MCF 10A (cell line): ENCODE measurements around the gene FJX1. TPM values are rescaled to one million over a fixed set of nuclear protein-coding genes. Genes with fewer than 3 reads are reported as not detected.

Experiments used
- Bru-seq: library from RNA; stranded (reverse); fragments of 400-500 nt; gene quantifications from one replicate; lab custom pipeline; 2021; lab: Mats Ljungman, UMichigan
- BruChase-seq, 2 experiments: library from RNA; stranded (reverse); fragments of 400-500 nt; gene quantifications; one replicate each; lab custom pipeline; 2021; lab: Mats Ljungman, UMichigan
- BruUV-seq: library from RNA; stranded (reverse); fragments of 400-500 nt; replicated peaks from 2 replicates; lab custom pipeline; 2021; lab: Mats Ljungman, UMichigan
- CTCF ChIA-PET: fragments of 300-600 bp; sonication (Branson Sonifier 250); formaldehyde crosslinking; extraction: SDS; loops from one replicate; lab custom pipeline; 2021; ENCODE audit warnings: antibody characterized with exemption, inconsistent platforms; lab: Yijun Ruan, JAX
- POLR2A ChIA-PET: fragments of 300-600, 350-650 bp; sonication (Branson Sonifier 250); formaldehyde crosslinking; extraction: SDS; loops from one replicate; lab custom pipeline; 2020; ENCODE audit warnings: antibody characterized with exemption, inconsistent platforms; lab: Yijun Ruan, JAX
- DNase-seq: peaks from one replicate; pipeline ENCODE4 v3.0.0-alpha.2; 2018; ENCODE audit not compliant: unreplicated experiment
- H3K27ac Mint-ChIP-seq: one replicate; pipeline ENCODE4 v1.8.0; 2022; ENCODE audit warnings: mild to moderate bottlenecking, low read depth, mixed read lengths; ENCODE audit not compliant: unreplicated experiment
- H3K27me3 Mint-ChIP-seq: one replicate; pipeline ENCODE4 v1.8.0; 2022; ENCODE audit warnings: mixed read lengths; ENCODE audit not compliant: insufficient read depth, unreplicated experiment
- H3K36me3 Mint-ChIP-seq: one replicate; pipeline ENCODE4 v1.8.0; 2022; ENCODE audit warnings: mild to moderate bottlenecking, moderate library complexity, mixed read lengths; ENCODE audit not compliant: insufficient read depth, unreplicated experiment
- H3K4me1 Mint-ChIP-seq: one replicate; pipeline ENCODE4 v1.8.0; 2022; ENCODE audit warnings: mixed read lengths; ENCODE audit not compliant: insufficient read depth, unreplicated experiment
- H3K4me3 Mint-ChIP-seq: one replicate; pipeline ENCODE4 v1.8.0; 2022; ENCODE audit warnings: mild to moderate bottlenecking, moderate library complexity, mixed read lengths; ENCODE audit not compliant: unreplicated experiment
- H3K9me3 Mint-ChIP-seq: one replicate; pipeline ENCODE4 v1.8.0; 2022; ENCODE audit warnings: mixed read lengths; ENCODE audit not compliant: unreplicated experiment
- CTCF ChIP-seq: fragments of 200-600 bp; IDR thresholded peaks from one replicate; pipeline ENCODE4 v1.8.0; 2022; ENCODE audit warnings: antibody characterized with exemption, mild to moderate bottlenecking; ENCODE audit not compliant: unreplicated experiment
- intact Hi-C: fragments of 100-400 bp; cut with micrococcal nuclease; formaldehyde crosslinking; loops from 2 replicates; pipeline ENCODE4 v1.14.1; 2022
- long read RNA-seq: library from polyadenylated mRNA; stranded (forward); transcript quantifications from one replicate; pipeline ENCODE4 v2.0.0, GENCODE V29; 2022
- total RNA-seq: library from RNA; stranded (reverse); gene quantifications from 2 replicates; pipeline ENCODE4 v1.2.3, GENCODE V29; 2022

FJX1 gene
- 33.3 and 53.7 TPM in 2 replicates for total RNA-seq
- Bru-seq, nascent RNA: percentile 77 among the genes with signal in this experiment
- BruChase-seq, experiment 1, labeled RNA remaining after a 6-hour chase: percentile 61 among the genes with signal in this experiment
- percentile 93 among the genes with signal in this experiment for BruChase-seq, experiment 2, labeled RNA remaining after a 2-hour chase
- long read RNA-seq, transcript FJX1-201 (1 exons, 2,450 nt): major isoform, 160 of 189 reads
- long read RNA-seq, partial matches to known transcripts: 0 of 189 reads
- long read RNA-seq, other reads (novel, unspliced or antisense): 29 of 189 reads

GRCh38 chr11:35617687-35618496, at the start of gene FJX1:
Gene FJX1 (plus strand): TSS chr11:35618460. CDS start chr11:35618637, 177 bp downstream.
- no peak for TF ChIP-seq CTCF
- no peaks in the 10 kb centered on the region for H3K27me3 Mint-ChIP-seq
- no peak within 1 kb of the TSS for H3K27ac Mint-ChIP-seq
- POLR2A ChIA-PET: interaction anchor here (0.6 to 4.9 kb wide), 11 partner anchors 11 to 649 kb away, joined by 3 to 69 read pairs (median 3); partner anchors contain the start of gene TRIM44
- intact Hi-C loops: loop anchor here (1.0 to 5.0 kb wide), 9 partner anchors 44 to 874 kb away; partner anchors contain the start of genes LDLRAD3 and TRIM44
- no TSS peak for BruUV-seq
- H3K4me3 Mint-ChIP-seq: peak within 1 kb of the TSS; percentile 82
- peaks cover 23% of the 10 kb centered on the region for H3K36me3 Mint-ChIP-seq
- H3K9me3 Mint-ChIP-seq: no peaks in the 10 kb centered on the region
- DNase-seq: peak; percentile 87
- peaks cover 28% of the 10 kb centered on the region for H3K4me1 Mint-ChIP-seq
- CTCF ChIA-PET: interaction anchor here (0.5 to 3.7 kb wide), 9 partner anchors 9 to 649 kb away, joined by 3 to 20 read pairs (median 3); no protein-coding TSS in a partner anchor

GRCh38 chr11:35571696-35572095, 46.6 kb upstream of the FJX1 start:
- DNase-seq: no peak
- Mint-ChIP-seq H3K4me1 (peaks cover 9% of the 10 kb centered on the region), H3K27me3 (no peaks in the 10 kb centered on the region), H3K36me3 (no peaks in the 10 kb centered on the region), H3K27ac (no peak overlapping the region), H3K4me3 (no peak overlapping the region), H3K9me3 (no peaks in the 10 kb centered on the region)
- no TSS peak for BruUV-seq
- TF ChIP-seq CTCF: no peak
- ChIA-PET POLR2A (no interaction called here), CTCF (no interaction called here)
- intact Hi-C loops: no loop called here

- peak; percentile 87 for DNase-seq
- ChIA-PET CTCF (interaction anchor here (0.6 kb wide), 1 partner anchor 303 kb away, joined by 3 read pairs; no protein-coding TSS in a partner anchor), POLR2A (interaction anchor here (0.5 to 1.0 kb wide), 4 partner anchors 12 to 1045 kb away, joined by 3 to 10 read pairs (median 3); no protein-coding TSS in a partner anchor)
- Mint-ChIP-seq H3K36me3 (no peaks in the 10 kb centered on the region), H3K9me3 (no peaks in the 10 kb centered on the region), H3K27me3 (no peaks in the 10 kb centered on the region), H3K4me1 (peaks cover 33% of the 10 kb centered on the region), H3K27ac (peak overlapping the region; percentile 64), H3K4me3 (peak overlapping the region; percentile 18)
- intact Hi-C loops: no loop called here
- TF ChIP-seq CTCF: no peak
- BruUV-seq: TSS peak; percentile 97
These were observed 38.5 kb upstream of the FJX1 start for GRCh38 chr11:35579557-35580396.
